D721Med (cell line): Measurements from ENCODE around the gene SEL1L3.

ENCODE experiments used
- DNase-seq: peaks from one replicate; pipeline ENCODE4 v3.0.0; 2011; ENCODE audit warnings: low spot score; ENCODE audit not compliant: insufficient read length
- FAIRE-seq: peaks from 2 replicates; lab custom pipeline; 2011; peaks lifted over from hg19 to GRCh38; lab: Jason Lieb, UNC
- TF ChIP-seq, protein P1 (sequence below): IDR thresholded peaks from 2 replicates; pipeline ENCODE4 v1.5.1; 2012; ENCODE audit warnings: mild to moderate bottlenecking, control low read depth; ENCODE audit not compliant: insufficient read depth; ENCODE audit errors: missing control alignments

The SEL1L3 gene

GRCh38 chr4:25845841-25846653, 16.7 kb downstream of the SEL1L3 start:
- no peak for FAIRE-seq
- TF ChIP-seq, protein P1, sequence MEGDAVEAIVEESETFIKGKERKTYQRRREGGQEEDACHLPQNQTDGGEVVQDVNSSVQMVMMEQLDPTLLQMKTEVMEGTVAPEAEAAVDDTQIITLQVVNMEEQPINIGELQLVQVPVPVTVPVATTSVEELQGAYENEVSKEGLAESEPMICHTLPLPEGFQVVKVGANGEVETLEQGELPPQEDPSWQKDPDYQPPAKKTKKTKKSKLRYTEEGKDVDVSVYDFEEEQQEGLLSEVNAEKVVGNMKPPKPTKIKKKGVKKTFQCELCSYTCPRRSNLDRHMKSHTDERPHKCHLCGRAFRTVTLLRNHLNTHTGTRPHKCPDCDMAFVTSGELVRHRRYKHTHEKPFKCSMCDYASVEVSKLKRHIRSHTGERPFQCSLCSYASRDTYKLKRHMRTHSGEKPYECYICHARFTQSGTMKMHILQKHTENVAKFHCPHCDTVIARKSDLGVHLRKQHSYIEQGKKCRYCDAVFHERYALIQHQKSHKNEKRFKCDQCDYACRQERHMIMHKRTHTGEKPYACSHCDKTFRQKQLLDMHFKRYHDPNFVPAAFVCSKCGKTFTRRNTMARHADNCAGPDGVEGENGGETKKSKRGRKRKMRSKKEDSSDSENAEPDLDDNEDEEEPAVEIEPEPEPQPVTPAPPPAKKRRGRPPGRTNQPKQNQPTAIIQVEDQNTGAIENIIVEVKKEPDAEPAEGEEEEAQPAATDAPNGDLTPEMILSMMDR = no peak
- no peak for DNase-seq

DNA sequence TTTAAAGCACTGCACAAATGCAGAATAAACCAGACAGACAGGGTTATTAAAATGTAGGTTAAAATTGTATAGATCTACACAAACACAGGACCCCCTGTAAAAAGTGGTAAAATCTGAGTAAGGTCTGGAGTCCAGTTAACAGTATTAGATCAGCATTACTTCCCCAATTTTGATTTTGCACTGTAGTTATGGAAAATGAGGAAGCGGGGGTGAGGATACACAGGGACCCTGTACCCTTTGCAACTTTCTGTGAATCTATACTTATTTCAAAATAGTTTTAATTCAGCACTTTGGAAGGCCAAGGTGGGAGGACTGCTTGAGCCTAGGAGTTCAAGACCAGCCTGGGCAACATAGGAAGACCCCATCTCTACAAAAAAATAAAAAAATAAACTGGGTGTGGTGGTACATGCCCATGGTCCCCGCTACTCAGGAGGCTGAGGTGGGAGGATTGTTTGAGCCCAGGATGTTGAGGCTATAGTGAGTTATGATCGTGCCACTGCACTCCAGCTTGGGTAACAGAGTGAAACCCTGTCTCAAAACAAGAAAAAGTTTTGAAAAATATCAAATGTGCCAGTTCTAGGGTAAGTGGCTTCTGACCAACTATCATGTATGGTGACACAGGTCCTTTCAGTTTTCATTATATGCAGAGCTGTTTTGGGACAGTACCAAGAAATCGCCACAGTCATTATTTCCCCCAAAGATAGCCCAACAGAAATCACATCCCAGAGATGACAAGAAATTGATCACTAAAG, 17.7 kb downstream of the SEL1L3 start:
- no peak for FAIRE-seq
- TF ChIP-seq, protein P1 = no peak

DNA sequence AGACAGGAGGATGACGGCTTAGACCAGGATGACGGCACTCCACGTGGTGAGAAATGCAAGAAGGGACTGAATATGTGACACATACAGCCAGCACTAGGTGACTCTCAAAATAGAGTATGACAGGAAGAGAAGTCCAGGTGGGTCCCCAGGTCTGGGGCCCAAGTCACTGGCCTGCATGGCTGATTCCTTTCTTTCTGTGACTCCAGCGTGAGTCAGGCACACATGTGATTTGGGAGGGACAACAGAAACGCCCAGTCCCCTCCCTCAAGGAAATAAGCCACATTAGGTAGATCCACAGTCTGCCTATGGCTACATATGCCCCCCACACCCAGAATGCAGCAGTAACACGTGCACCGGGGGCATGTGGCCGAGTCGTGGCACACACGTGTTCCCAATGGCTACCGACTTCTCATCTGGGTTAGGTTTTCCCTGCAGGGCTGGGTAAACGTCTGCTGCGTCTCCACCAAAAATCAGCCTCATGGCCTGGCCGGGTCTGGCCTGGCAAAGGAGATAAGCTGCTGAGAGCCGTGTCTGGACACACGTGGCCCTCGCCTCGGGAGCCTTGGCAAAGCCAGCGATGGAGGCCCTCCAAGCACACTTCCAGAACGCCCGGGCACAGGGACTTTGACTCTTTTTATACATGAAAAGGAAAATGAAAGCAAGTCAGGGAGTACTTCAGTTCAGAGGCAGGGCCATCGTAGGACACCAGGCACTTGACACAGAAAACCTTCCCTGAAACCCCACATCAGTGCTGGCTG, 19.3 kb downstream of the SEL1L3 start:
- TF ChIP-seq, protein P1 = no peak
- FAIRE-seq (no peak), DNase-seq (no peak)

More for the DNA sequence above, 17.7 kb downstream of the SEL1L3 start:
- no peak for DNase-seq

DNA sequence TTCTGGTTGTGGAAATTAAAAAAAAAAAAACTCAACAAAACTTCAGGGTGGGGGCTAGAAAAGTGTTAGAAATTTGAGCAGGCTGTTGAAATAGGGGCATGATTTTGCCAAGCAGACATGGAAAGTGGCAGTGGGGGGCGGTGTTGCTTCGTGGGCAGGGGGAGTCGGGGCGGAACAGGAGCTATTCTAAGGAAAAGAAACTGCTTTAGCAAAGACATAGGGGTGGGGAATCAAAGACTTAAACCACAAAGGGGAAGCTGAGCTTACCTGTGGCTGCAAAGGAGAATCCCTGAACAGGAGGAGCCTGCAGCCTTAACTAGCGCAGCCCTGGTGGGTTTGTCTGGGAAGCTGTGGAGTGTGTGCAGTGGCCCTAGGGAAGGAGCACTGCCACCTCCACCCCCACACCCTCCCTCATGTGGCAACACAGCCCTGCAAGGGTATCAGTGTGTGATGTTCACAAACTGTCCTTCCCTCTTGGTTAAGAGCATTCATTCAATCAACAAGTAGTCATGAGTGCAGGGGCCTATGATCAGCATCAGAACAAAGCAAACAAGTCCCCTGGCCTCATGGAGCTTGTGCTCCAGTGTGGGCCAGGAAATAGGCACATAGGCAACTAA, 20.5 kb downstream of the SEL1L3 start:
- FAIRE-seq (no peak), DNase-seq (no peak)
- TF ChIP-seq, protein P1 = peak; percentile 35

DNA sequence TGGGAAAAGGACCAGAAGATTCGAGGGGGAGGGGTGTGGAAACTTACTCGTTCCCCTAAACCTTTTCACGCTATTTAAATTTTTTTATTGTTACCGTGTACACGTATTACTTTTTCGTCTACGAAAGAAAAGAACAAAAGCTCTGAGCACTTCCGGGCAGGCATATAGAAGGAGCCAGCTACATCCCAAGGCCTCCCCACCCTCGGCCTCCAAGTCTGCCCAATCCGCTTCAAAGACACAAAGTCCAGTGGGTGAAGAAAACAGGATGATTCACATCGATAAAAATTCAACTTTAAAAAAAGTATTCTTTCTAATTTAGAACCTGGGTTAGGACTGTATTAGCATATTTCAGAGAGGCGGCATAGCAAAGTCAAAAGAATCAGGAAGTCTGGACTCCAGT, 23.1 kb downstream of the SEL1L3 start:
- TF ChIP-seq, protein P1 = no peak
- FAIRE-seq = no peak
- no peak for DNase-seq

- no peak for DNase-seq
- FAIRE-seq = no peak
- TF ChIP-seq, protein P1 = no peak
These were observed 23.6 kb downstream of the SEL1L3 start for GRCh38 chr4:25839233-25839632.
